Measurements from ENCODE around the gene ASCL3. TPM values are rescaled to one million over a fixed set of nuclear protein-coding genes. Genes with fewer than 3 reads are reported as not detected.

Gene ASCL3
- total and polyA plus RNA-seq, 2 donors (not counting 1 experiment from before 2014, with no cell fraction given), result not detected

DNA sequence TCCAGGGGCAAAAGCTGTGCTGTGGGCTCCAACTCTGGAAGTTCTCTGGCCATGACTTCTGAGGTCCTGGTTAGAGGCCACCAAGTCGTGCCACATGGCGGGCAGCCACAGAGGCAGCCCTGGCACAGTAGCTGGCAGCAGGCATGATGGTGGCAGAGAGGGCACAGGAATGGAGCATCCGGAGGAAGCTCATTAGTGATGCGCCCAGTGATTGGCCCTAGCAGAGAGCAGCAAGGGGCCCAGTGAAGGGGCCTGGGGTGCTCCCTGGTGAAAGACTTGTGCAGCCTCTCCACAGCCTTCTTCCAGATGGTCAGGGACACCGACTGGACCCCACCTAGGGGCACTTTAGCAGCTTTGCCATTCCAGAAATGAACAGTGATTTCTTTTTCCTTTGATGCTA, 17.1 kb downstream of the ASCL3 start:
- DNase-seq, result no peak
- Mint-ChIP-seq H3K27me3 (no peaks in the 10 kb centered on the region), H3K27ac (no peak overlapping the region), H3K4me3 (no peak overlapping the region), H3K4me1 (no peaks in the 10 kb centered on the region), H3K9me3 (ENCODE audit: insufficient read depth) (no peaks in the 10 kb centered on the region)
- CTCF ChIA-PET, result interaction anchor here (0.5 kb wide), 1 partner anchor 736 kb away, joined by 3 read pairs; no protein-coding TSS in a partner anchor
- intact Hi-C loops (cut with micrococcal nuclease), result no loop called here
- H3K27me3 ChIP-seq (replicated peaks in 1 of 4; ENCODE audit: control extremely low read depth in 1 of 4, control insufficient read depth in 3 of 4, insufficient read depth in 4 of 4, low read length in 3 of 4), result no peaks in the 10 kb centered on the region
- ATAC-seq (ENCODE audit: low read depth), result no peak
- no peak overlapping the region for H3K4me2 ChIP-seq (replicated peaks; ENCODE audit: low read depth, low read length, poor library complexity, severe bottlenecking)
- H3K4me1 ChIP-seq (ENCODE audit: control insufficient read depth in 2 of 2, insufficient read depth in 2 of 2, low read length in 2 of 2), result no peaks in the 10 kb centered on the region
- H2AFZ ChIP-seq (ENCODE audit: insufficient read depth, low read depth, low read length, poor library complexity, severe bottlenecking), result no peak overlapping the region
- H4K20me1 ChIP-seq (ENCODE audit: control insufficient read depth, insufficient read depth, low read length, poor library complexity, severe bottlenecking), result no peaks in the 10 kb centered on the region
- WGBS (ENCODE audit: insufficient coverage), result 99% methylated on average over 5 of the region's 5 CpGs
- H3K36me3 ChIP-seq (replicated peaks in 1 of 2; ENCODE audit: control extremely low read depth in 1 of 2, control insufficient read depth in 1 of 2, extremely low read depth in 1 of 2, insufficient read depth in 2 of 2, low read length in 1 of 2), result no peaks in the 10 kb centered on the region
- H3K79me2 ChIP-seq (ENCODE audit: control insufficient read depth, insufficient read depth, low read length), result no peaks in the 10 kb centered on the region
- POLR2A ChIA-PET, result no interaction called here
- no peak overlapping the region for H3K4me3 ChIP-seq (ENCODE audit: control extremely low read depth in 1 of 5, extremely low read depth in 1 of 5, insufficient read depth in 1 of 5, low read depth in 2 of 5, low read length in 4 of 5)
- H3K27ac ChIP-seq (ENCODE audit: low read length in 2 of 2), result no peak overlapping the region
- no peak overlapping the region for H3K9ac ChIP-seq (ENCODE audit: low read length)
- no peaks in the 10 kb centered on the region for H3K9me3 ChIP-seq (ENCODE audit: control extremely low read depth in 1 of 3, control insufficient read depth in 2 of 3, insufficient read depth in 1 of 3, low read length in 2 of 3)
- no peak for TF ChIP-seq EZH2 (IDR thresholded peaks at IDR 0.05; ENCODE audit: borderline replicate concordance, insufficient read depth, low read depth, low read length, poor library complexity, severe bottlenecking)
- TF ChIP-seq, protein P1, sequence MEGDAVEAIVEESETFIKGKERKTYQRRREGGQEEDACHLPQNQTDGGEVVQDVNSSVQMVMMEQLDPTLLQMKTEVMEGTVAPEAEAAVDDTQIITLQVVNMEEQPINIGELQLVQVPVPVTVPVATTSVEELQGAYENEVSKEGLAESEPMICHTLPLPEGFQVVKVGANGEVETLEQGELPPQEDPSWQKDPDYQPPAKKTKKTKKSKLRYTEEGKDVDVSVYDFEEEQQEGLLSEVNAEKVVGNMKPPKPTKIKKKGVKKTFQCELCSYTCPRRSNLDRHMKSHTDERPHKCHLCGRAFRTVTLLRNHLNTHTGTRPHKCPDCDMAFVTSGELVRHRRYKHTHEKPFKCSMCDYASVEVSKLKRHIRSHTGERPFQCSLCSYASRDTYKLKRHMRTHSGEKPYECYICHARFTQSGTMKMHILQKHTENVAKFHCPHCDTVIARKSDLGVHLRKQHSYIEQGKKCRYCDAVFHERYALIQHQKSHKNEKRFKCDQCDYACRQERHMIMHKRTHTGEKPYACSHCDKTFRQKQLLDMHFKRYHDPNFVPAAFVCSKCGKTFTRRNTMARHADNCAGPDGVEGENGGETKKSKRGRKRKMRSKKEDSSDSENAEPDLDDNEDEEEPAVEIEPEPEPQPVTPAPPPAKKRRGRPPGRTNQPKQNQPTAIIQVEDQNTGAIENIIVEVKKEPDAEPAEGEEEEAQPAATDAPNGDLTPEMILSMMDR (IDR thresholded peaks at IDR 0.05), result no peak

DNA sequence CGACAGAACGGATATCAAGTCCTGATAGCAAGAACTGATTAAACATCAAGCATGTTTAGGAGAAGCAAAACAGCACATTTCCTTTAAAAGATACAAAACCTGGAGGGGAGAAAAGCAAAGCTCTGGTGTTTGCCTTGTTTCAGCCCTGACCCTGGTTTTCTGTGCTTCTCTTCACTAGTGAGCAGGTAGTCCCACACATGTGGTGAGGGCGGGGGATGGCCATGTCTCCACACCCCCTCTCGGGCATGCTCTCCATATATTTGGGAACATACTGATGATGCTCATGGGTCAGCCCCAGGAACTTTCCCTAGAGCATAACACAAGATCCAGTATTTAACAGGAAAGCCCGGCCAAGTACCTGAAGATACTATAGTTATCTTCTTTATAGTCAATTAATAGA, 20.1 kb downstream of the ASCL3 start:
- Mint-ChIP-seq H3K4me3 (no peak overlapping the region), H3K27me3 (no peaks in the 10 kb centered on the region), H3K4me1 (no peaks in the 10 kb centered on the region), H3K27ac (no peak overlapping the region), H3K9me3 (ENCODE audit: insufficient read depth) (no peaks in the 10 kb centered on the region)
- no peak for ATAC-seq (ENCODE audit: low read depth)
- H2AFZ ChIP-seq (ENCODE audit: insufficient read depth, low read depth, low read length, poor library complexity, severe bottlenecking), result no peak overlapping the region
- no peaks in the 10 kb centered on the region for H3K9me3 ChIP-seq (ENCODE audit: control extremely low read depth in 1 of 3, control insufficient read depth in 2 of 3, insufficient read depth in 1 of 3, low read length in 2 of 3)
- H3K27me3 ChIP-seq (replicated peaks in 1 of 4; ENCODE audit: control extremely low read depth in 1 of 4, control insufficient read depth in 3 of 4, insufficient read depth in 4 of 4, low read length in 3 of 4), result no peaks in the 10 kb centered on the region
- H3K36me3 ChIP-seq (replicated peaks in 1 of 2; ENCODE audit: control extremely low read depth in 1 of 2, control insufficient read depth in 1 of 2, extremely low read depth in 1 of 2, insufficient read depth in 2 of 2, low read length in 1 of 2), result peaks cover 0 to 7% of the 10 kb centered on the region in 2 experiments
- H3K4me2 ChIP-seq (replicated peaks; ENCODE audit: low read depth, low read length, poor library complexity, severe bottlenecking), result no peak overlapping the region
- CTCF ChIA-PET, result no interaction called here
- no peaks in the 10 kb centered on the region for H3K4me1 ChIP-seq (ENCODE audit: control insufficient read depth in 2 of 2, insufficient read depth in 2 of 2, low read length in 2 of 2)
- no peaks in the 10 kb centered on the region for H4K20me1 ChIP-seq (ENCODE audit: control insufficient read depth, insufficient read depth, low read length, poor library complexity, severe bottlenecking)
- H3K9ac ChIP-seq (ENCODE audit: low read length), result no peak overlapping the region
- TF ChIP-seq EZH2 (IDR thresholded peaks at IDR 0.05; ENCODE audit: borderline replicate concordance, insufficient read depth, low read depth, low read length, poor library complexity, severe bottlenecking), result no peak
- TF ChIP-seq, protein P1 (IDR thresholded peaks at IDR 0.05), result no peak
- no peak overlapping the region for H3K27ac ChIP-seq (ENCODE audit: low read length in 2 of 2)
- no peak overlapping the region for H3K4me3 ChIP-seq (ENCODE audit: control extremely low read depth in 1 of 5, extremely low read depth in 1 of 5, insufficient read depth in 1 of 5, low read depth in 2 of 5, low read length in 4 of 5)
- POLR2A ChIA-PET, result no interaction called here
- intact Hi-C loops (cut with micrococcal nuclease), result no loop called here
- no peak for DNase-seq
- 100% methylated on average over 3 of the region's 5 CpGs for WGBS (ENCODE audit: insufficient coverage)
- H3K79me2 ChIP-seq (ENCODE audit: control insufficient read depth, insufficient read depth, low read length), result no peaks in the 10 kb centered on the region
